H9 (cell line): Measurements from ENCODE around the gene ZNF70. TPM values are rescaled to one million over a fixed set of nuclear protein-coding genes. Genes with fewer than 3 reads are reported as not detected.

Source experiments
- DNase-seq: peaks from one replicate; pipeline ENCODE4 v3.0.0-alpha.2; 2017
- H2AFZ ChIP-seq: one replicate; pipeline ENCODE4 v1.6.1; 2013; ENCODE audit warnings: mild to moderate bottlenecking, low read length, control low read depth, moderate library complexity
- H2AK5ac ChIP-seq: 2 replicates; pipeline ENCODE4 v1.6.1; 2013; ENCODE audit warnings: low read length, control low read depth, mixed read lengths; ENCODE audit not compliant: insufficient read length
- H2BK120ac ChIP-seq: one replicate; pipeline ENCODE4 v1.6.1; 2013; ENCODE audit warnings: low read depth, mild to moderate bottlenecking, low read length, control low read depth, inconsistent platforms; ENCODE audit not compliant: poor library complexity, severe bottlenecking
- H2BK12ac ChIP-seq: 2 replicates; pipeline ENCODE4 v1.6.1; 2013; ENCODE audit warnings: low read length, control low read depth, mixed read lengths, low read depth; ENCODE audit not compliant: insufficient read length
- H2BK15ac ChIP-seq: 2 replicates; pipeline ENCODE4 v1.6.1; 2013; ENCODE audit warnings: low read depth, low read length, control low read depth
- H2BK20ac ChIP-seq: one replicate; pipeline ENCODE4 v1.6.1; 2013; ENCODE audit warnings: low read depth, mild to moderate bottlenecking, low read length, control low read depth, inconsistent platforms; ENCODE audit not compliant: poor library complexity, severe bottlenecking
- H2BK5ac ChIP-seq: 2 replicates; pipeline ENCODE4 v1.6.1; 2013; ENCODE audit warnings: low read length, control low read depth, mixed read lengths; ENCODE audit not compliant: insufficient read length
- H3K14ac ChIP-seq: 2 replicates; pipeline ENCODE4 v1.6.1; 2013; ENCODE audit warnings: low read length, control low read depth; ENCODE audit not compliant: insufficient read depth
- H3K18ac ChIP-seq: 2 replicates; pipeline ENCODE4 v1.6.1; 2013; ENCODE audit warnings: low read depth, mild to moderate bottlenecking, mixed read lengths, low read length, control low read depth; ENCODE audit not compliant: insufficient read length
- H3K23ac ChIP-seq: 2 replicates; pipeline ENCODE4 v1.6.1; 2013; ENCODE audit warnings: low read length, control low read depth, mixed read lengths, low read depth; ENCODE audit not compliant: insufficient read length
- H3K23me2 ChIP-seq: 2 replicates; pipeline ENCODE4 v1.6.1; 2013; ENCODE audit warnings: low read depth, mild to moderate bottlenecking, mixed read lengths, low read length, control low read depth; ENCODE audit not compliant: insufficient read length, poor library complexity, severe bottlenecking
- H3K27ac ChIP-seq: 2 replicates; pipeline ENCODE4 v1.5.1; 2013; ENCODE audit warnings: low read length, control low read depth, mixed read lengths, low read depth; ENCODE audit not compliant: insufficient read length
- H3K27me3 ChIP-seq: 2 replicates; pipeline ENCODE4 v1.6.1; 2013; ENCODE audit warnings: low read length, control low read depth, inconsistent platforms; ENCODE audit not compliant: insufficient read depth
- H3K4ac ChIP-seq: 2 replicates; pipeline ENCODE4 v1.6.1; 2013; ENCODE audit warnings: low read depth, mild to moderate bottlenecking, control low read depth, inconsistent platforms, low read length, moderate library complexity
- H3K4me1 ChIP-seq: 2 replicates; pipeline ENCODE4 v1.6.1; 2013; ENCODE audit warnings: low read length, control low read depth, inconsistent platforms; ENCODE audit not compliant: insufficient read depth
- H3K4me2 ChIP-seq: 2 replicates; pipeline ENCODE4 v1.6.1; 2013; ENCODE audit warnings: low read length, control low read depth, mixed read lengths; ENCODE audit not compliant: insufficient read length, insufficient read depth
- H3K56ac ChIP-seq: 2 replicates; pipeline ENCODE4 v1.6.1; 2013; ENCODE audit warnings: low read depth, mild to moderate bottlenecking, mixed read lengths, low read length, control low read depth; ENCODE audit not compliant: insufficient read length
- H3K79me1 ChIP-seq: 2 replicates; pipeline ENCODE4 v1.6.1; 2013; ENCODE audit warnings: low read depth, mild to moderate bottlenecking, moderate library complexity, low read length, control low read depth, inconsistent platforms; ENCODE audit not compliant: insufficient read depth, poor library complexity, severe bottlenecking
- H3K79me2 ChIP-seq: 2 replicates; pipeline ENCODE4 v1.6.1; 2013; ENCODE audit warnings: low read length, control low read depth, inconsistent platforms; ENCODE audit not compliant: insufficient read depth
- H3K9ac ChIP-seq: 2 replicates; pipeline ENCODE4 v1.6.1; 2013; ENCODE audit warnings: low read length, control low read depth, mixed read lengths; ENCODE audit not compliant: insufficient read length; ENCODE audit errors: extremely low read depth
- H3K9me3 ChIP-seq: one replicate; pipeline ENCODE4 v1.6.1; 2013; ENCODE audit warnings: low read depth, low read length, inconsistent platforms; ENCODE audit not compliant: control insufficient read depth
- H3T11ph ChIP-seq: one replicate; pipeline ENCODE4 v1.6.1; 2013; ENCODE audit warnings: mild to moderate bottlenecking, low read length, control low read depth, inconsistent platforms
- H4K20me1 ChIP-seq: one replicate; pipeline ENCODE4 v1.6.1; 2013; ENCODE audit not compliant: control insufficient read depth, insufficient read length, insufficient read depth
- H4K5ac ChIP-seq: 2 replicates; pipeline ENCODE4 v1.6.1; 2013; ENCODE audit warnings: low read depth, mild to moderate bottlenecking, mixed read lengths, low read length, control low read depth; ENCODE audit not compliant: insufficient read length
- H4K8ac ChIP-seq: replicated peaks from 2 replicates; pipeline ENCODE4 v1.6.1; 2013; ENCODE audit warnings: low read length, control low read depth, mixed read lengths, low read depth; ENCODE audit not compliant: insufficient read length
- H4K91ac ChIP-seq: 2 replicates; pipeline ENCODE4 v1.6.1; 2013; ENCODE audit warnings: low read depth, mild to moderate bottlenecking, moderate library complexity, mixed read lengths, low read length, control low read depth; ENCODE audit not compliant: insufficient read length
- H3K27ac Mint-ChIP-seq, 3 experiments: 2 replicates in 2 of 3; 3 replicates in 1 of 3; pipeline ENCODE4 v1.8.0; 2020 to 2021; ENCODE audit warnings: mixed read lengths in 3 of 3, mild to moderate bottlenecking in 1 of 3, moderate library complexity in 1 of 3
- H3K27me3 Mint-ChIP-seq: 2 replicates; pipeline ENCODE4 v1.8.0; 2021; ENCODE audit warnings: low read depth, mild to moderate bottlenecking, moderate library complexity, mixed read lengths
- H3K36me3 Mint-ChIP-seq, 3 experiments: 2 replicates in 2 of 3; 3 replicates in 1 of 3; pipeline ENCODE4 v1.8.0; 2020 to 2021; ENCODE audit warnings: low read depth in 3 of 3, mixed read lengths in 3 of 3; ENCODE audit not compliant: insufficient read depth in 1 of 3
- H3K4me1 Mint-ChIP-seq, 2 experiments: 2 replicates each; pipeline ENCODE4 v1.8.0; 2020; ENCODE audit warnings: mixed read lengths in 2 of 2
- H3K4me3 Mint-ChIP-seq, 2 experiments: 2 replicates in 1 of 2; 3 replicates in 1 of 2; pipeline ENCODE4 v1.8.0; 2020 to 2021; ENCODE audit warnings: mild to moderate bottlenecking in 2 of 2, mixed read lengths in 2 of 2, moderate library complexity in 1 of 2
- H3K9me3 Mint-ChIP-seq, 2 experiments: 2 replicates in 1 of 2; 3 replicates in 1 of 2; pipeline ENCODE4 v1.8.0; 2020; ENCODE audit warnings: mild to moderate bottlenecking in 2 of 2, mixed read lengths in 2 of 2, moderate library complexity in 1 of 2
- CTCF ChIP-seq: fragments of 200-600 bp; sonication (generic); conservative IDR thresholded peaks from 3 replicates; pipeline ENCODE4 v1.8.0; 2021; ENCODE audit warnings: antibody characterized with exemption, mild to moderate bottlenecking
- WGBS: extraction: QIAGEN DNeasy Blood & Tissue Kit; methylation state at CpG from one replicate; pipeline ENCODE4 v1.1.7; 2013; ENCODE audit warnings: missing lambda C conversion rate, low lambda C conversion rate, mixed read lengths; ENCODE audit not compliant: insufficient read length; ENCODE audit errors: extremely low coverage; 5-methylcytosine and 5-hydroxymethylcytosine counted together
- total RNA-seq: library from RNA; stranded (reverse); gene quantifications from 2 replicates; pipeline ENCODE4 v1.2.1, GENCODE V29; 2021

ZNF70 gene
- total RNA-seq, 1 experiment from 2014 or later = 3.5 TPM

GRCh38 chr22:23744001-23744400 lies 6.9 kb downstream of the ZNF70 start:
- Histone ChIP-seq H2BK15ac (no peak overlapping the region), H3K9me3 (no peaks in the 10 kb centered on the region), H4K5ac (no peak overlapping the region), H3K56ac (no peak overlapping the region), H2BK20ac (no peak overlapping the region), H2BK120ac (no peak overlapping the region), H3K4ac (no peak overlapping the region), H3K27ac (no peak overlapping the region), H2AFZ (no peak overlapping the region), H2BK12ac (no peak overlapping the region), H3K4me2 (no peak overlapping the region), H3K4me1 (no peaks in the 10 kb centered on the region; the same call in 1 of the 2 replicates), H3K79me1 (no peaks in the 10 kb centered on the region), H2AK5ac (no peak overlapping the region), H3K9ac (no peak overlapping the region), H3K23me2 (no peaks in the 10 kb centered on the region), H3K14ac (no peak overlapping the region), H2BK5ac (no peak overlapping the region), H4K8ac (no peak overlapping the region), H4K91ac (no peak overlapping the region), H3K79me2 (no peaks in the 10 kb centered on the region), H3K18ac (no peak overlapping the region), H3T11ph (no peak overlapping the region), H3K27me3 (no peaks in the 10 kb centered on the region), H4K20me1 (no peaks in the 10 kb centered on the region), H3K23ac (no peak overlapping the region)
- no peaks in the 10 kb centered on the region for H3K9me3 Mint-ChIP-seq
- TF ChIP-seq CTCF = no peak
- no peak overlapping the region for H3K27ac Mint-ChIP-seq
- no peak for DNase-seq
- H3K36me3 Mint-ChIP-seq = peaks cover 16 to 25% (median 18%) of the 10 kb centered on the region in 3 experiments
- no peaks in the 10 kb centered on the region; a peak in 1 of 4 replicates for H3K4me1 Mint-ChIP-seq
- WGBS = no CpG with 5 or more reads among the region's 13 CpGs
- H3K4me3 Mint-ChIP-seq = no peak overlapping the region
- H3K27me3 Mint-ChIP-seq = no peaks in the 10 kb centered on the region
